HG02840 (cell line): ENCODE results near the gene PAOX.

Experiments used
- ATAC-seq: cut with Tn5 transposase; IDR thresholded peaks from one replicate; pipeline ENCODE4 v1.9.1; 2021; ENCODE audit warnings: mild to moderate bottlenecking, moderate library complexity, moderate number of reproducible peaks; ENCODE audit not compliant: unreplicated experiment, low FRiP score

The PAOX gene

DNA sequence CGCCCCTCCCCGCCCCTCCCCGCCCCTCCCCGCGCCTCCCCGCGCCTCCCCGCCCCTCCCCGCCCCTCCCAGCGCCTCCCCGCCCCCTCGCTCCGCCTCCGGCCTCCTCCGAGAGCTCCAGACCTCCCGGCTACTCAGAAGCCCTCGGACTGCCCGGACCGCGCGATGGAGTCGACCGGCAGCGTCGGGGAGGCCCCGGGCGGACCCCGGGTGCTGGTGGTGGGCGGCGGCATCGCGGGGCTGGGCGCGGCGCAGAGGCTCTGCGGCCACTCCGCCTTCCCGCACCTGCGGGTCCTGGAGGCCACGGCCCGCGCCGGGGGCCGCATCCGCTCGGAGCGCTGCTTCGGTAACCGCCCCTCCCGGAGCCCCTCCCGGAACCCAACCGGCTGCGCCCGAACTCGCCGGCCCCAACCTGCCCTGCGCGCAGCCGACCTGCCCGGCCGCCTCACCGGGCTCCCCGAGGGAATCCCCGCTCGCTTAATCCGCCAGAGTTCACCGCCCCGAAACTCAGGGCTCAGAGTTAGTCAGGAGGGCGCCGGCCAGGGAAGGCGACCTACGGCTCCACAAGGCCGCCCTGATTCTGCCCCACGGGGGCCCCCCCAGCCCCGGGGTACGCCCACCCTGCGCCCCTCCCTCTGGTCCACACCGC lies at the start of gene PAOX:
Gene PAOX (plus strand): TSS at position 111 of the 649 bp plus-strand sequence. CDS start 55 bp downstream, at position 166.
- peak; percentile 53 for ATAC-seq

DNA sequence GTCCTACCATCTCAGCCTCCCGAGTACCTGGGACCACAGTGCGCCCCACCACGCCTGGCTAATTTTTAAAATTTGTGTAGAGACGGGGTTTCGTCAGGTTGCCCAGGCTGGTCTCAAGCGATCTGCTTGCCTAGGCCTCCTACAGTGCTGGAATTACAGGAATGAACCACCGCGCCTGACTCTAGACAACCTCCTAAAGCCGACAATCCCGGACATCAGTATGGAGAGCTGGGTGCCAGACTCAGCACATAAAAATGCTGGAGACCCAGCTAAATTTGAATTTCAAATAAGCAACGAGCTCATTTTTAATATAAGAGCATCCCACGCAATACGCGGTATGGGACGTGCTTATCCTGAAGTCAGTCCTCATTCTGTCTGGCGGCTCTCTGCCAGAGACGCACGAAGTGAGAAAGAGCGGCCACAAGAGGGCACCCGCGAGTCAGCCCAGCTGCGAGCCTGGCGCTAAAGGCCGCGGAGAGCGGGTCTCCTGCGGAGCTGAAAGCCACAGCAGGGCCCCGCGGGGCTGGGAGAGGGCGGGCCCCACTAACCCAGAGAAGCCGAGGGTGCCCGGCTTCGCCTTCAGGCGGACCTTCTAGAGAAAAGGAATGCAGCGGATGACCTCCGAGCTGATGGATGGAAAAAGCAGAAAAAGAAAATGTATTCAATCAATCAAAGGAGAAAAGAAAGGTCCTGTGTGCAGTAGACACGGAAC lies 49.4 kb upstream of the PAOX start:
- peak; percentile 82 for ATAC-seq

DNA sequence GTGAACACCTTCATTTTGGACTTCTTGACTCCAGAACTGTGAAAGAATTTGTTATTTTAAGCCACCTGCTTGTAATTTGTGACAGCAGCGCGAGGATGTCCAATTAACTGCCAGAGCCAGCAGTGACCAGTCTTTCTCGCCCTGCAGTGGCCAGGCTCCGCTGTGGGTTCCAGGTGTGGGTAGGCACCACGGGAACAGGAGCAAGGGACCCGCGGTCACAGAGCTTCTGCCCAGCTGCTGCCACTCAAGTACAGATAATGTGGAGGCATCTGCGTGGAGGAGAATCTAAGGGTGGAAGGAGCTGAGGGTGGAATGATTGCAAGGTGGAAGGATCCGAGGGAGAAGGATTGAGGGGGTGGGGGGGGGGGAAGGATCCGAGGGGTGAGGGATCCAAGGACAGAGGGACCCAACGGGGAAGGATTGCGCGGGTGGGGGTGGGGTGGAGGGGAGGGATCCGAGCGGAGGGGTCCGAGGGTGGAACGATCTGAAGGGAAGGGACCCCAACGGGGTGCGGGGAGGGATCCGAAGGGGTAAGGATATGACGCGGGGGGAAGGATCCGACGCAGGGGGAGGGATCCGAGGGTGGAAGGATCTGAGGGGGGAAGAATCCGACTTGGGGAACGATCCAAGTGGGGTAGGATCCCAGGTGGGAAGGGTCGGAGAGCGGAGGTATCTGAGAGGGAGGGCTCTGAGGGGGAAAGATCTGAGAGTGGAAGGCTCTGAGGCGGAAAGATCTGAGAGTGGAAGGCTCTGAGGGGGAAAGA lies 45.9 kb upstream of the PAOX start:
- no peak for ATAC-seq

DNA sequence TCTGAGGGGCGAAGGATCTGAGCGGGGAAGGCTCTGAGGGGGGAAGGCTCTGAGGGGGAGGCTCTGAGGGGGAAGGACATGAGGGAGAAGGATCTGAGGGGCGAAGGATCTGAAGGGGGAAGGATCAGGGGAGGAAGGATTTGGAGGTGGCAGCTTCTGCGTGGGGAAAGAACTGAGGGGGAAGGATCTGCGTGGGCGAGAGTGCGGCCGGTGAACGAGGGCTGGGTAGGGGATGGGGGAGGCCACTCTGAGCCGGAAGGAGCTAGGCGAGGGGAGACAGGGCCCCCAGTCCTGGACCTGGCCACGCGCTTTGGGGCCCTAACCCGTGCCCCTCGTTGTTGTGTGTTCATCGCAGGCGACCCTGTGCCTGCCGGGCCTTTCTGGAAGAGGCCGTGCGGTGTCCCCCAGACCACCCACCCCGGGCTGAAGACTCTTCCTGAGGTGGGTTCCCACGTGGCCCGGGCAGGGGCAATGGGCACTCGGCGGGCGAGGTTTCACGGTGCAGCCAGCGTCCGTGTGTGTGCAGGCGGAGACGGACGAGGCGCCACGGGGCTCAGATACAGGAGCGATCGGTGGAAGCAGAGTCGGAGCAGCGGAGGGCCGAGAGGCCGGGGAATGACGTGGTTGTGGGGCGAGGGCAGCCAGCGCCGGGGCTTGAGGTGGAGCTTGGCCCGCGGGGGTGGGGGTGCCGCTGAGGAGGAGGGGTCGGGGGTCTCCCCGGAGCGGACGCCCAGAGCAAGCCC lies 44.4 kb upstream of the PAOX start:
- ATAC-seq, result no peak

DNA sequence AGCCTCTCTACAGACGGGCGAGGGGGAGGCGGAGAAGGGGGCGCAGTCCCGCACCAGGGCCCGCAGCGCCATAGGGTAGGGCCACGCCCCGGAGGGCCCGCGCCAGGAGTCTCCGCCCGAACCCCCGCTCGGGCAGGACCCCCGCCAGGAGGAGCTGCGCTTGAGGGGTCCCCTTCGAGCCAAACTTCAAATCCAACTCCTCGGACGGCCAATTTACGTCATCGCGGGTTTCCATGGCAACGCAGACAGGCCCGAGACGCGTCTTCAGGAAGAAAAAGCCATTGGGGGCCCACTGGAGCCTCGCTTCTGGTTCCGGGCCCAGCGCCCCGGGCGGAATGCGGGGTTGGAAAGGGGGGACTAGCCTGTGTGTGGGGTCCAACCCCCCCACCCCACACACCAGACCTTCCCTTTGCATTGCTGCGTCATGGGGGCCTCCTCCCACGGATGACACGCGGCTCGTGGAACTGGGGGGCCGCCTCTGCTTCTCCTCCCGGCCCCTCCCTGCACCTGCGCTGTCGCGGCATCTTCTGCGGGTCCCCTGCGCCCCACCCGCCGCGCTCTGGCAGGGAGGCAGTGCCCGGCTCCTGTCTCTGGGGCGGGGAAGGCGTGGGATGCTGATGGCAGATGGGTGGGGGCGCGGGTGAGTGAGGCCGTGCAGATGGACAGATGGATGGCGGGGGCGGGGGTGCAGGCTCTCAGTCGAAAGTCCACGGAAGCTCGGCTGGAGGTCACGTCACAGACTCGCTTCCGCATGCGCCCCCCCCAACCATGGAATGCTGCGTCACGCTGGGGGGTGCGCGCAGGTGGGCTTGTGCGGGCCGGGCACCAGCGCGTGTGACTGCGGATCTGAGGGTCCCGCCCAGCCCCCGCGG lies 43.6 kb upstream of the PAOX start:
- no peak for ATAC-seq

DNA sequence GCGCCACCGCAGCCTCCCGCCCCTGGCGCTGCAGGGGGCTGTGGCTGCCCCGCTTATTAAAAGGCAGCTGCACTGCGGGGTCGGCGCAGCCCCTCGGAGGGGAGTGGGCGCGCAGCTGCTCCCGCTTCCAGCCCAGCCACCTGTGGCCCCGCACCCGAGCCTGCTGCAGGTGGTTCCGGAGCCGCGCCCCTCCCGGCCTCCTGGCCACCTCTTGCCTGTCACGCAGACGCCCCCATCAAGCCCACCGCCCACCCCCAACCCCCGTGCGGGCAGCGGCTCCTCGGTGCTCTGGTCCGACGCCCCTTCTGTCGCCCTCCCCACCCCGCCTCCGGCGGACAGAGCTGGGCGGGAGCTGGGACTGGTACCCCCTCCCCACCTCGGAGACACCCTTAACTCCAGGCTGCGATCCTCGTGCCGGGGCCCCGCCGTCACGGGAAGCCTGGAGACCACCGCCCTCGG lies 42.9 kb upstream of the PAOX start:
- no peak for ATAC-seq

DNA sequence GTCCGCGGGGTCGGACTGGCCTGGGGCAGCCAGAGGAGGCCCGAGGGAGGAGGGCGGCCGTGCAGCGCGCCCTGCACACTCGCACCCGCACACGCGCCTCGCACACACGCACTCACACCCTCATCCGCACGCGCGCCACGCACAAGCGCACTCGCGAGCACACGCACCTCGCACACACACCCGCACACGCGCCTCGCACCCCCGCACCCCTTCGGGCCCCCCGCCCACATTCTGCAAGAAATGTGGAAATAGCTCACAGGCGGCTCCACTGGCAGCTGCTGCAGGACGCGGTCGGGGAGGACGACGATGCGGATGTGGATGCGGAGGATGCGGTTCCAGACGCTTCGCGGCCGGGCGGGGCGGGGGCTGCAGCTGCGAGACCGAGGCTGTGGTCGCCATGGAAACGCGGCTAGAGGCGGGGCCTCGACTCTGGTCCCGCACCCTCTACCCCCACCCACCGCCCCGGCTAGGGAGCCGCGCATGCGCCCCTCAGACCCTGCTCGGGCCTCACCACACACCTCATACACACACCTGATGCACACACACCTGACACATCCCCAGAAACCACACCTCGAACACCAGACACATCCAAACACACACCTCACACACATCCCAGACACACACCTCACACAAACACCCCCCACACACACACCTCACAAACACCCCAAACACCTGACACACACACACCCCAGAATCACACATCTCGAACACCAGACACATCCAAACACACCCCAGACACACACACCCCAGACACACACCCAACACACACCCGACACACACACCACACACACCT lies 42.3 kb upstream of the PAOX start, which contains the start of gene CALY:
Gene CALY (minus strand): TSS at position 320 of the 793 bp plus-strand sequence. CDS start 7,907 bp downstream, outside the sequence.
- ATAC-seq, result no peak

DNA sequence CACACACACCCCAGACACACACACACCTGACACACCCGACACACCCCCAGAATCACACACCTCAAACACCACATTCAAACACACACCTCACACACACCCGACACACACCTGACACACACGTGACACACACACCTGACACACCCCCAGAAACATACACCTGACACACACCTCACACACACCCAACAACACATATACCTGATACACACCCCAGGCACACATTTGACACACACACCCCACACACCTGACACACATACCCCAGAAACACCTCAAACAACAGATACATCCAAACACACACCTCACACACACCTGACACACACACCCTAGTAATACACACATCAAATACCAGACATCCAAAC lies 41.7 kb upstream of the PAOX start:
- no peak for ATAC-seq

DNA sequence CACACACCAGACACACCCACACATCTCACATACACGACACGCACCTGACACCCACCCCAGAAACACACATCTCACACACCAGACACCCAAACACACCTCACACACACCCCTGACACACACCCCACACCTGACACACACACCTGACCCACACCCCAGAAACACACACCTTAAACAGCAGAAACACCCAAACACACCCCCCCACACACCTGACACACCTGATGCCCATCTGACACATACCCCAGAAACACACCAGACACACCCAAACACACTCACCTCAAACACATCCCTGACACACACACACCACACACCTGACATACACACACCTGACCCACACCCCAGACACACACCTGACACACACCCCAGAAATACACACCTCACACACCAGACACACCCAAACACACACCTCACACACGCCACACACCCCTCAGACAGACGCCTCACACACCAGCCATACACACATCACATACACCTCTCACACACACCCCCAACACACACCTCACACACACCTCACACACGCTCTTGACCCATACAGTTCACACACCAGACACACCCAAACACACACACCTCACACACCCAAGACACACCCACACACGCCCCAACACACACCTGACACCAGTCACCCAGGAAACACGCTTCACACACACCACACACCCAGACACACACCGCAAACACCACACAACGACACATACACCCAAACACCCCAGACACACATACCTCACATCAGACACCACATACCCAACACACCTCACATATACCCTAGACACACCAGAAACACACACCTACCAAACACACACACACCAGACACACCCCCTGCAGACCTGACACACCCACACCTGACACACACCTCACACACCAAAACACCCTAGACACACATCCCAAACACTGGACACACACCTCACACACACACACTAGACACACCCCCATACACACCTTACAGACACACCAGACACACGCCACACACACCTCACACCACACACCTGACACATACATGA lies 40.7 kb upstream of the PAOX start:
- ATAC-seq, result no peak

DNA sequence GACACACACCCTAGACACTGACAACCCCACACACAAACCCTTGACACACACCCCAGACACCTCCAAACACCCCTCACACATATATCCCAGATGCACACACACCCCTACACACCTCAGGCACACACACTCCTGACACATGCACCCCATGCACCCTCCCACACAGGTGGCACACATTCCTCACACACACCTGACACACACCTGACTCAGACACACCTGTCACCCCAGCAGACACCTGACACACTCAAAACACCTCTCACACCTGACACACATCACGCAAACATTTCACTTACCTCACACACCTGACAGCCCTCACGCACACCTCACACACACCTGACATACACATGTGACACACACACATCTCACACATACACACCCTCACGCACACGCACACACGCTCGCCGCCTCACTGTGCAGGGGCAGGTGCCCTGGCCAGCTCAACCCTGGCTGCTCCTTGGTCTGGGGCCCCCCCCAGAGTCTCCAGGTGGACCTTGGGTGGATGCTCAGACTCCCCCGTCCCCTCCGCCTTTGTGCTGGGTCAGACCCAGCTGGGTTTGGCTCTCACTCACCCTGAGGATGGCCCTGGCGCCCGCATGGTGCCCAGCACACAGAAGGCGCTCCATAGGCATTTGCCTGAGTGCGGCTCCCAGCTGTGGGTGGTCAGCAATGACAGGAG lies 39.2 kb upstream of the PAOX start:
- no peak for ATAC-seq

DNA sequence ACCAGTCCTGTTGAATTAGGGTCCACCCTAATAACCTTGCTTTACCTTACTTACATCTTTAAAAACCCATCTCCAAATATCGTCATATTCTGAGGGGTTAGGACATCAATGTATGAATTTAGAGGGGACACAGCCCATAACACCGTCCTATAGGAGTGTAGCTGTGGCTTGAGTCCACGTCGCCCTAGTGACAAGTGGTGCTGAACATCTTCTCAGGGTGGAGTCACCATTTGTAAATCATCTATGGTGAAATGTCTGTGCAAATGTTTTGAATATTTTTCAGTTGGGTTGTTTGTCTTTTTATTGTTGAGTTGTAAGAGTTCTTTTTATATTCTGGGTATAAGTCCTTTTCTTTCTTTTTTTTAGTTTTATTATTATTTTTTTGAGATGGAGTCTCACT lies 37.1 kb upstream of the PAOX start:
- no peak for ATAC-seq

DNA sequence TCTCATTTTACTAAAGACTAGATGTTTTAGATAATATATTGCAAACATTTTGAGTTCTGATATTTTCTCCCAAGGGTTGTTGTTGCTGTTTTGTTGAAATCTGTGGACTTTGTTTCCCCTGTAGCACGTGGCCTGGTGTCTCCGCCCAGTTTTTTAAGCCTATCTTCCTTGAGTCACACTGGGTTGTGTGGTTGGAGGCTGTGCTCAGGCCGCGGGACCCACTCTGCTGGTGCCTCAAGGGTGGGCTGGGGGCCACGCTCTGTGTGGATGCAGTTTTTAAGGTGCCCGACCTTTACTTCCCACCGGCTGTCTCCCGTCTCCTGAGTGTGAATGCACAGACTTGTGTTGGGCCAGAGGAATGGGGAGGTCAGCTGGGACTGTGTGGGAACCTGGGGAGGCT lies 36.1 kb upstream of the PAOX start:
- ATAC-seq, result no peak

DNA sequence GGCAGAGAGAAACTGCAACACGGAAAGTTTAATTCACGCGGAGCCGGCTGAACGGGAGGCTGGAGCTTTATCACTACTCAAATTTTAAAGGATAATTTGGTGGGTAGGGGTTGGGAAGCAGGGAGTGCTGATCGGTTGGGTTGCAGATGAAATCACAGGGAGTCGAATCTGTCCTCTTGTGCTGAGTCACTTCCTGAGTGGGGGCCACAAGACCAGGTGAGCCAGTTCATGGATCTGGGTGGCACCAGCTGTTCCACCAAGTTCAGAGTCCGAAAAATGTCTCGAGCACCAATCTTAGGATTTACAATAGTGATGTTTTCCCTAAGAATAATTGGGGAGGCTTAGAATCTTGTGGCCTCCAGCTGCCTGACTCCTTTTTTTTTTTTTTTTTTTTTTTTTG lies 35.5 kb upstream of the PAOX start:
- ATAC-seq, result no peak

DNA sequence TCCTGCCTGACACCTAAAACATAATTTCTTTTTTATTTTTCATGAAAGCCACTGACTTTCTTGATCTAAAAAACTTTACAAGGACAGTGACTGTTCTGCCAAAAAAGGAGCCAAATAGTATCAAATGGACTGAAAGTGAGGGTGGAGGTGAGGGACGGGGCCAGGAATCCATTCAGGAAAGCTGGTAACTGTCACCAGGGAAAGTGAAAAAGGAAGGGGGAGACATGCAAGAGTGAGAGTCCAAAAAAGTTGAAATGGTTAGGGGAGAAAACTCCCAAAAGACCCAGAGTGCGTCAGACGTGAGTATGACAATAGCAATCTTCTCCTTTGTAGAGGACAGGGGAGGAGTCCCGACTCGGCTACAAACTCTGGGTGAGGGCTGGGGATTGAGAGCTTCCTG lies 34.8 kb upstream of the PAOX start:
- no peak for ATAC-seq

DNA sequence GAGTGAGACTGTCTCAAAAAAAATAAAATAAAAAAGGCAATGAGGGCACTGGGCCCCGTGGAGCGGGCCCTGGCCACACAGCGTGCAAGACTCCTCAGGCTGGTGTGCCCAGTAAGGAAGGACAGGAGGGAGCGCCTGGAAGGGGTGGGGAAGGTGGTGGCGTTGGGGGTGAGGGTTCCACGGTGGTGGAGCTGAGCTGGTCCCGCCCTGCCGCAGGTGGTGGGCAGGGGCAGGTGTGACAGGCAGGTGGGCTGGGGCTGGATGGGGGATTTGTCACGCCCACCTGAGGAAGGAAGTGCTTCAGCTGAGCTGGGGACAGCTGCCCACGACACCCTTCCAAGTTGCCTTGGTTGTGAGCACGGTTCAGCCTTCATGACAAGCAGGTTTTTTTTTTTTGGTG lies 32.6 kb upstream of the PAOX start:
- no peak for ATAC-seq

DNA sequence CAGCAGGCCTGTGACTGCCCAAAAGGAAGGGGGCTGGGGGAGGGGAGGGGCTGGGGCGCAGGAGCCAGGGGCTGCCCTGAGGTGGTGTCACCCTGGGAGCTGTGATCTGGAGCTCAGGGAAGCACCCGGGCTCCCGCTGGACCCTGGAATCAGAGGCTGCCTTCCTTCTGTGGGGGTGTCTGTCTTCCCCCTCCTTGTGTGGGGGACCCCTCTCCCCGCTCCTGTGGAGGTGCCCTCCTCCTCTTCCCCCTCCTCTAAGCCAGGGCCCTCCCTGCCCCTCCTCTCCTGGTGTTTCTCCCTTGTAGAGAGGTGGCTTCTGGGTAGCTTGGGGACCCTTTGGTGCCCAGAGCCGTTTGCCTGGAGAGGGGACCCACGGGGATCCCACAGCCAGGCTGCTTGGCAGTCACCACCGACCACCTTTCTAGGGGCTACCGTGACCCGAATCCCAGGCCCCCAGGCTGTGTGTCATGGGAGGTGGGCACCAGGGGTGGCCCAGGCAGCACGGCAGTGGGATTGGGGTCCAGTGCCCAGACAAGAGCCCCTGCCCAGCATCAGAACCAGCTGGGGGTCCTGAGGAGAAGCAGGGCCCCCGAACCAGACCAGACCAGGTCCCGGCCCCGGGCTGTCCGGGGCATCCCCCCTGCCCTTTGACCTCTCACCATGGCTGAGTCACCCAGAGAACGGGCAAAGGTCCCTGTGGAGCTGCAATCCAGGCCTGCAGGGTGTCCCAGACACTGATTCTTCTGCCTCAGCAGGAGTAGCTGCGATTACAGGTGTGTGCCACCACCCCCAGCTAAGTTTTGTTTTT lies 31.1 kb upstream of the PAOX start:
- no peak for ATAC-seq
